ENCODE measurements around the gene MTFP1.

Gene MTFP1

DNA sequence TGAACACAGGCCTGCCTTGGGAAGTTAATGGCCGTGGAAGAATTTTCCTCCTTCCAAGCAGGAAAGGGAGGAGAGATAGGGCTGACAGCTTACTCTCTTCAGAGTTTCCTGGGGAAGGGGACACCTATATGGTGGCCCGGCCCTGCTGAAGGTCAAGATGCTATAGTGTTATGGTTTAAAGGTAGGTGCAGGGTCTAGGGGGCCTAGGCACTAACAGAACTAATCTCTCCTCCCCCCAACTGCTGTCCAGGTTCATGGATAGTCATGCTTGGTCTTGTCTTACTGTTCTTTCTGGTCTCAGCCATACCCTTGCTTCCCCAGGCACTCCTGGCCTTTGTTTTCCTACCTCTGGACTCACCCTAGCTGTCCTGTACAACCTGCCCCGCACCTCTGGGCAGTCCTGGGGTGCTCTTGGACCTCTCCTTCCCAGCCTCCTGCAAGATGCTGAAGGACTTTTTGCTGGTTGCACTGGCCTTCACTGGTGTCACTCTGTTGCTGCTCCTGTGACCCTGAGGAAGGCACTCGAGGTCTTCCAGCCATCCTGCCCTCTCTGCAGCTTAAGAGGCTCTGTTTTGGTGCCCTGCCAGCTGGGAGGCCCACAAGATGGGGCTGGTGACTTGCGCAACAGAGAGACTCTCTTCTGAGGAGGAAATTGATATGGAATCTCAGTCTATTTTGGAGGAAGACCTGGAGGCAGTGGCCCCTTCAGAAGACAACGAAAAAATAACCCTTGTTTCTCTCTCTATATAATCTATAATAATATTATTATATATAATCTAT lies 28.4 kb downstream of the MTFP1 start:
- DNase-seq (peak; percentile 26), ATAC-seq (ENCODE audit: insufficient read depth, low read depth) (peak; percentile 55; the same call in 2 of the 3 replicates)
- Histone ChIP-seq H4K20me1 (ENCODE audit: insufficient read depth, low read length) (no peaks in the 10 kb centered on the region), H3K9me3 (ENCODE audit: insufficient read depth, low read length, severe bottlenecking) (no peaks in the 10 kb centered on the region), H3K27me3 (ENCODE audit: insufficient read depth, low read length, poor library complexity) (no peaks in the 10 kb centered on the region), H2AFZ (ENCODE audit: low read depth, low read length) (no peak overlapping the region), H3K9ac (ENCODE audit: low read depth, low read length) (no peak overlapping the region), H3K27ac (ENCODE audit: low read length) (no peak overlapping the region), H3K4me1 (ENCODE audit: insufficient read depth, low read length) (no peaks in the 10 kb centered on the region), H3K4me3 (ENCODE audit: low read depth in 1 of 2, low read length in 2 of 2) (no peak overlapping the region), H3K36me3 (ENCODE audit: insufficient read depth, low read length) (no peaks in the 10 kb centered on the region), H3K79me2 (ENCODE audit: insufficient read depth, low read length) (no peaks in the 10 kb centered on the region), H3K4me2 (ENCODE audit: insufficient read depth, low read length) (no peak overlapping the region)
- no peak for TF ChIP-seq EZH2 (IDR thresholded peaks at IDR 0.05; ENCODE audit: borderline replicate concordance, low read depth, low read length, severe bottlenecking)
- TF ChIP-seq, protein P1, sequence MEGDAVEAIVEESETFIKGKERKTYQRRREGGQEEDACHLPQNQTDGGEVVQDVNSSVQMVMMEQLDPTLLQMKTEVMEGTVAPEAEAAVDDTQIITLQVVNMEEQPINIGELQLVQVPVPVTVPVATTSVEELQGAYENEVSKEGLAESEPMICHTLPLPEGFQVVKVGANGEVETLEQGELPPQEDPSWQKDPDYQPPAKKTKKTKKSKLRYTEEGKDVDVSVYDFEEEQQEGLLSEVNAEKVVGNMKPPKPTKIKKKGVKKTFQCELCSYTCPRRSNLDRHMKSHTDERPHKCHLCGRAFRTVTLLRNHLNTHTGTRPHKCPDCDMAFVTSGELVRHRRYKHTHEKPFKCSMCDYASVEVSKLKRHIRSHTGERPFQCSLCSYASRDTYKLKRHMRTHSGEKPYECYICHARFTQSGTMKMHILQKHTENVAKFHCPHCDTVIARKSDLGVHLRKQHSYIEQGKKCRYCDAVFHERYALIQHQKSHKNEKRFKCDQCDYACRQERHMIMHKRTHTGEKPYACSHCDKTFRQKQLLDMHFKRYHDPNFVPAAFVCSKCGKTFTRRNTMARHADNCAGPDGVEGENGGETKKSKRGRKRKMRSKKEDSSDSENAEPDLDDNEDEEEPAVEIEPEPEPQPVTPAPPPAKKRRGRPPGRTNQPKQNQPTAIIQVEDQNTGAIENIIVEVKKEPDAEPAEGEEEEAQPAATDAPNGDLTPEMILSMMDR (IDR thresholded peaks at IDR 0.05; ENCODE audit: borderline replicate concordance, extremely low read depth, low read length, poor library complexity, severe bottlenecking): peak; percentile 48

DNA sequence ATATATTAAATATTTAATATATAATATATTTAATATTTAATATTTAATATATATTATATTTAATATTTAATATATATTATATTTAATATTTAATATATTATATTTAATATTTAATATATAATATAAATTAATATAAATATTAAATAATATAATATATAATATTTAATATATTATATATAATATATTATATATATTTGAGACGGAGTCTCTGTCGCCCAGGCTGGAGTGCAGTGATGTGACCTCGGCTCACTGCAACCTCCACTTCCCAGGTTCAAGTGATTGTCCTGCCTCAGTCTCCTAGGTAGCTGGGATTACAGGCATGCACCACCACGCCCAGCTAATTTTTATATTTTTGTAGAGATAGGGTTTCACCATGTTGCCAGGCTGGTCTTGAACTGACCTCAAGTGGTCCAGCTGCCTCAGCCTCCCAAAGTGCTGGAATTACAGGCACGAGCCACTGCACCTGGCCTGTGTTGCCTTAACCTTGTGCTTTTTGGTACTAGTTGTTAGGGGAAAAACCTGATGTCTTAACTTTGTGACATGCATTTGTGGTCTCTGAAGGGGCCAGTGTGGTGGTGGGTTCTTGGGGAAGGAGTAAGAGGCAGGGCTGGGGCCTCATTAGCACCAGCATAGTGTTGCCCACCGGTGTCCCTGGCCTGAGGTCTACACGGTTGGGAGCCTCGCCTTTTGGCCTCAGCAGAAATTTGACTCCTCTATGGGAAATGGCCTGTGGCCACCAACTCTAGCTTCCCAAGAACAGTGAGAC lies 29.7 kb downstream of the MTFP1 start:
- DNase-seq: no peak
- Histone ChIP-seq H3K9me3 (ENCODE audit: insufficient read depth, low read length, severe bottlenecking) (no peaks in the 10 kb centered on the region), H3K79me2 (ENCODE audit: insufficient read depth, low read length) (no peaks in the 10 kb centered on the region), H3K27me3 (ENCODE audit: insufficient read depth, low read length, poor library complexity) (no peaks in the 10 kb centered on the region), H3K27ac (ENCODE audit: low read length) (no peak overlapping the region), H4K20me1 (ENCODE audit: insufficient read depth, low read length) (0 out of 2 replicates have a peak, but pooled peaks cover 3% of the 10 kb centered on the region), H2AFZ (ENCODE audit: low read depth, low read length) (no peak overlapping the region), H3K9ac (ENCODE audit: low read depth, low read length) (no peak overlapping the region), H3K4me3 (ENCODE audit: low read depth in 1 of 2, low read length in 2 of 2) (no peak overlapping the region), H3K4me1 (ENCODE audit: insufficient read depth, low read length) (no peaks in the 10 kb centered on the region), H3K36me3 (ENCODE audit: insufficient read depth, low read length) (no peaks in the 10 kb centered on the region), H3K4me2 (ENCODE audit: insufficient read depth, low read length) (no peak overlapping the region)
- no peak for ATAC-seq (ENCODE audit: insufficient read depth, low read depth)
- TF ChIP-seq, protein P1 (IDR thresholded peaks at IDR 0.05; ENCODE audit: borderline replicate concordance, extremely low read depth, low read length, poor library complexity, severe bottlenecking): no peak
- no peak for TF ChIP-seq EZH2 (IDR thresholded peaks at IDR 0.05; ENCODE audit: borderline replicate concordance, low read depth, low read length, severe bottlenecking)

DNA sequence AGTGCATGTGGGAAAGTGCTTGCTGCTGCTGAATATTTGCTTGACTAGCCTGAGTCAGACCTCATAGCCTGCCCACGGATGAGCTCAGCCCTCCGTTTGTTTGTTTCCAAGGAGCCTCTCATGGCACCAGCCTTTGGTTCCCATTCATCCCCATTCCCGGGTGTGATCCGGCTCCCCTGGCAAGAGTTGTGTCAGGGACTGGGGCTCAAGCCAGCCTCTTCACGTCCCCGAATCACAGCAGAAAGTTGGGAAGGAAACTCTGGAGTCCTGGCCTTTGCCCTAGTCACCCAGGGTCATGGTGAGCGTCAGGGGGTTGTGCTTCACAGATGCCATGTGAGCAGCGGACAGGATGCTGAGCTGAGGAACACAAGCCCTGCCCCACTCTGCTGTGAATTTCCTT lies 32.4 kb downstream of the MTFP1 start:
- Histone ChIP-seq H3K9me3 (ENCODE audit: insufficient read depth, low read length, severe bottlenecking) (no peaks in the 10 kb centered on the region), H3K36me3 (ENCODE audit: insufficient read depth, low read length) (no peaks in the 10 kb centered on the region), H3K4me1 (ENCODE audit: insufficient read depth, low read length) (no peaks in the 10 kb centered on the region), H3K79me2 (ENCODE audit: insufficient read depth, low read length) (no peaks in the 10 kb centered on the region), H3K4me3 (ENCODE audit: low read depth in 1 of 2, low read length in 2 of 2) (no peak overlapping the region), H2AFZ (ENCODE audit: low read depth, low read length) (no peak overlapping the region), H3K4me2 (ENCODE audit: insufficient read depth, low read length) (no peak overlapping the region), H3K27me3 (ENCODE audit: insufficient read depth, low read length, poor library complexity) (no peaks in the 10 kb centered on the region), H3K9ac (ENCODE audit: low read depth, low read length) (no peak overlapping the region), H4K20me1 (ENCODE audit: insufficient read depth, low read length) (0 out of 2 replicates have a peak, but pooled peaks cover 3% of the 10 kb centered on the region), H3K27ac (ENCODE audit: low read length) (no peak overlapping the region)
- ATAC-seq (ENCODE audit: insufficient read depth, low read depth) (no peak), DNase-seq (no peak)
- no peak for TF ChIP-seq EZH2 (IDR thresholded peaks at IDR 0.05; ENCODE audit: borderline replicate concordance, low read depth, low read length, severe bottlenecking)
- TF ChIP-seq, protein P1 (IDR thresholded peaks at IDR 0.05; ENCODE audit: borderline replicate concordance, extremely low read depth, low read length, poor library complexity, severe bottlenecking): no peak

All from DND-41 (cell line).